ENCODE measurements around the gene MACF1. TPM values are rescaled to one million over a fixed set of nuclear protein-coding genes. Genes with fewer than 3 reads are reported as not detected.
A peak's percentile ranks its signal among the peaks of the same experiment; 100 is the strongest.

The MACF1 gene
- total and polyA plus RNA-seq, 4 donors, result 69.1 to 966 (median 233) TPM

DNA sequence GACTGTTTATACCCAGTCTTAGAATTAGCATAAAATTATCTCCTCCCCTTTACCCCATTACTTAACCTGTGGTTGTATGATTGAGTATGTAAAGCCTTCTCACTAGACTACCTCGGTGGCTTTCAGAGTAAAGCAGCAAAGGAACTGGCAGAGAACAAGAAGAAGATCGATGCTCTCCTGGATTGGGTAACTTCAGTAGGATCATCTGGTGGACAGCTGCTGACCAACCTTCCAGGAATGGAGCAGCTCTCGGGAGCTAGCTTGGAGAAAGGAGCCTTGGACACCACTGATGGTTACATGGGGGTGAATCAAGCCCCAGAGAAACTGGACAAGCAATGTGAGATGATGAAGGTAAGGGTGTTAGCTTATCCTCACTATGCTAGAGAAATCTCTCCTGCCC, 148.4 kb downstream of the MACF1 start:
- DNase-seq (no peak), ATAC-seq (ENCODE audit: insufficient read depth, low FRiP score) (no peak)
- no peak overlapping the region for H3K9ac ChIP-seq (ENCODE audit: insufficient read depth in 1 of 2, low read length in 2 of 2)
- 90 to 91% methylated on average over 3 of the region's 3 CpGs for WGBS, 2 donors
- TF ChIP-seq, protein P1, sequence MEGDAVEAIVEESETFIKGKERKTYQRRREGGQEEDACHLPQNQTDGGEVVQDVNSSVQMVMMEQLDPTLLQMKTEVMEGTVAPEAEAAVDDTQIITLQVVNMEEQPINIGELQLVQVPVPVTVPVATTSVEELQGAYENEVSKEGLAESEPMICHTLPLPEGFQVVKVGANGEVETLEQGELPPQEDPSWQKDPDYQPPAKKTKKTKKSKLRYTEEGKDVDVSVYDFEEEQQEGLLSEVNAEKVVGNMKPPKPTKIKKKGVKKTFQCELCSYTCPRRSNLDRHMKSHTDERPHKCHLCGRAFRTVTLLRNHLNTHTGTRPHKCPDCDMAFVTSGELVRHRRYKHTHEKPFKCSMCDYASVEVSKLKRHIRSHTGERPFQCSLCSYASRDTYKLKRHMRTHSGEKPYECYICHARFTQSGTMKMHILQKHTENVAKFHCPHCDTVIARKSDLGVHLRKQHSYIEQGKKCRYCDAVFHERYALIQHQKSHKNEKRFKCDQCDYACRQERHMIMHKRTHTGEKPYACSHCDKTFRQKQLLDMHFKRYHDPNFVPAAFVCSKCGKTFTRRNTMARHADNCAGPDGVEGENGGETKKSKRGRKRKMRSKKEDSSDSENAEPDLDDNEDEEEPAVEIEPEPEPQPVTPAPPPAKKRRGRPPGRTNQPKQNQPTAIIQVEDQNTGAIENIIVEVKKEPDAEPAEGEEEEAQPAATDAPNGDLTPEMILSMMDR (IDR thresholded peaks at IDR 0.05; ENCODE audit: control extremely low read depth, extremely low read depth), result no peak
- H3K27ac ChIP-seq (ENCODE audit: low read depth in 1 of 2, low read length in 1 of 2), result no peak overlapping the region
- H3K36me3 ChIP-seq (ENCODE audit: control insufficient read depth in 4 of 4, insufficient read depth in 4 of 4, low read length in 4 of 4), result peaks cover 52 to 85% (median 63%) of the 10 kb centered on the region in 4 donors
- H3K4me3 ChIP-seq, result no peak overlapping the region
- no peaks in the 10 kb centered on the region for H3K27me3 ChIP-seq (ENCODE audit: control insufficient read depth in 3 of 3, insufficient read depth in 3 of 3, low read length in 2 of 3)
- no peaks in the 10 kb centered on the region for H3K9me3 ChIP-seq (ENCODE audit: control insufficient read depth in 4 of 4, insufficient read depth in 3 of 4, low read length in 3 of 4)
- no peaks in the 10 kb centered on the region for H3K4me1 ChIP-seq (ENCODE audit: control insufficient read depth in 5 of 5, insufficient read depth in 5 of 5, low read length in 5 of 5)

DNA sequence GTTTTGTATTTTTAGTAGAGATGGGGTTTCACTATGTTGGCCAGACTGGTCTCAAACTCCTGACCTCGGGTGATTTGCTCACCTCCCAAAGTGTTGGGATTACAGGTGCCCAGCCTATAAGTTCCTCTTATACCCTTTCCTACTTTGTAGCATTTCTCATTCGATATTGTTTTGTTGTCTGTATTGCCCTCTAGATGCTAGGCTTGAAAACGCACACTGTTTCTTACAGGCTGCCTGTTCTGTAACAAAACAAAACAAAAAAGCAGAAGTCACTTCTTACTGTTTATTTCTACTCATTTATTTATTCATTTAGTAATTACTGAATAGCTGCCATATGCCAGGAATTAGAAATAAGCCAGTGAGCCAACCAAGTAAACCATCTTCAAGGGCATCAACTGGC, 150.1 kb downstream of the MACF1 start:
- TF ChIP-seq, protein P1 (IDR thresholded peaks at IDR 0.05; ENCODE audit: control extremely low read depth, extremely low read depth), result no peak
- WGBS, 2 donors, result 62 to 76% methylated on average over 3 of the region's 3 CpGs

DNA sequence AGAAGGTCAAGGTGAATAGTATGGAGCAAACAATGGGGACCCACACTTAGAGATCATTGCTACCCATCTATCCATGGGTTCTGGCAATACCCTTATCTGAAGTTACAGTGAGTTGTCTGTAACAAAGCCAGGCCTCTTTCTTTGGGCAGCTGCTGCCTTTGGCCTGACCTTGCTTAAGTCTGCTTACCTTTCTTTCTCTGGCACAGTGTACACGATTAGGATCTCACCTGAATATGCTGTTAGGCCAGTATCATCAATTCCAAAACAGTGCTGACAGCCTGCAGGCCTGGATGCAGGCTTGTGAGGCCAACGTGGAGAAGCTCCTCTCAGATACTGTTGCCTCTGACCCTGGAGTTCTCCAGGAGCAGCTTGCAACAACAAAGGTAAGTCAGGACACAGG, 154.0 kb downstream of the MACF1 start:
- Histone ChIP-seq H3K9ac (ENCODE audit: insufficient read depth in 1 of 2, low read length in 2 of 2) (no peak overlapping the region), H3K4me1 (ENCODE audit: control insufficient read depth in 5 of 5, insufficient read depth in 5 of 5, low read length in 5 of 5) (peaks cover 0 to 2% (median 0%) of the 10 kb centered on the region in 5 donors), H3K4me3 (no peak overlapping the region), H3K27me3 (ENCODE audit: control insufficient read depth in 3 of 3, insufficient read depth in 3 of 3, low read length in 2 of 3) (no peaks in the 10 kb centered on the region), H3K9me3 (ENCODE audit: control insufficient read depth in 4 of 4, insufficient read depth in 3 of 4, low read length in 3 of 4) (no peaks in the 10 kb centered on the region), H3K36me3 (ENCODE audit: control insufficient read depth in 4 of 4, insufficient read depth in 4 of 4, low read length in 4 of 4) (peaks cover 38 to 78% (median 58%) of the 10 kb centered on the region in 4 donors), H3K27ac (ENCODE audit: low read depth in 1 of 2, low read length in 1 of 2) (peak overlapping the region in 1 of 2 donors; percentile 56)
- WGBS, 2 donors, result 62 to 78% methylated on average over 2 of the region's 2 CpGs
- TF ChIP-seq, protein P1 (IDR thresholded peaks at IDR 0.05; ENCODE audit: control extremely low read depth, extremely low read depth), result no peak
- ATAC-seq (ENCODE audit: insufficient read depth, low FRiP score) (no peak), DNase-seq (no peak)

More for the DNA sequence above, 150.1 kb downstream of the MACF1 start:
- ATAC-seq (ENCODE audit: insufficient read depth, low FRiP score) (no peak), DNase-seq (no peak)
- no peak overlapping the region for H3K27ac ChIP-seq (ENCODE audit: low read depth in 1 of 2, low read length in 1 of 2)
- no peaks in the 10 kb centered on the region for H3K27me3 ChIP-seq (ENCODE audit: control insufficient read depth in 3 of 3, insufficient read depth in 3 of 3, low read length in 2 of 3)
- peaks cover 54 to 86% (median 65%) of the 10 kb centered on the region in 4 donors for H3K36me3 ChIP-seq (ENCODE audit: control insufficient read depth in 4 of 4, insufficient read depth in 4 of 4, low read length in 4 of 4)
- peaks cover 0 to 2% (median 0%) of the 10 kb centered on the region in 5 donors for H3K4me1 ChIP-seq (ENCODE audit: control insufficient read depth in 5 of 5, insufficient read depth in 5 of 5, low read length in 5 of 5)
- no peaks in the 10 kb centered on the region for H3K9me3 ChIP-seq (ENCODE audit: control insufficient read depth in 4 of 4, insufficient read depth in 3 of 4, low read length in 3 of 4)
- H3K4me3 ChIP-seq, result no peak overlapping the region
- no peak overlapping the region for H3K9ac ChIP-seq (ENCODE audit: insufficient read depth in 1 of 2, low read length in 2 of 2)

DNA sequence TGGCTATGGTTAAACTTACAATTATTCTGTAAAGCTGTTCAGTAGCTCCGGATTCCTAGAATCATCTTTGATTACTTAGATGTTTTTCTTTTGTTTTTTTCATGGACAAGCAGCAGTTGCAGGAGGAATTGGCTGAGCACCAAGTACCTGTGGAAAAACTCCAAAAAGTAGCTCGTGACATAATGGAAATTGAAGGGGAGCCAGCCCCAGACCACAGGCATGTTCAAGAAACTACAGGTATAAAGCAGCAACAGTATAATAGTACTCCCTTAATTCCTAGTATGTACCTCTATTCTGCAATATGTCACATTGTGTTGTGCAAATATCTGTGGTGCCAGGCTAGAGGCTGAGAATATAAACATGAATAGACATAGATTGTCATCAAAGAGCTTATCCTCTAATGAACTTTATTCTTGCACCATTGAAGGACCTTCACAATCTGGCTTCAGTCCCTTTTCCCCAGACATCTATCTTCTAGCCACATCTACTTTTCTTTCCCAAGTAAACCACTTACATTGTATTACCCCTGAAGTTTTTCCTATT, 154.6 kb downstream of the MACF1 start:
- Histone ChIP-seq H3K4me1 (ENCODE audit: control insufficient read depth in 5 of 5, insufficient read depth in 5 of 5, low read length in 5 of 5) (peaks cover 0 to 2% (median 0%) of the 10 kb centered on the region in 5 donors), H3K27ac (ENCODE audit: low read depth in 1 of 2, low read length in 1 of 2) (no peak overlapping the region), H3K9me3 (ENCODE audit: control insufficient read depth in 4 of 4, insufficient read depth in 3 of 4, low read length in 3 of 4) (no peaks in the 10 kb centered on the region), H3K4me3 (no peak overlapping the region), H3K9ac (ENCODE audit: insufficient read depth in 1 of 2, low read length in 2 of 2) (no peak overlapping the region), H3K36me3 (ENCODE audit: control insufficient read depth in 4 of 4, insufficient read depth in 4 of 4, low read length in 4 of 4) (peaks cover 35 to 73% (median 56%) of the 10 kb centered on the region in 4 donors), H3K27me3 (ENCODE audit: control insufficient read depth in 3 of 3, insufficient read depth in 3 of 3, low read length in 2 of 3) (no peaks in the 10 kb centered on the region)
- DNase-seq, result no peak
- ATAC-seq (ENCODE audit: insufficient read depth, low FRiP score), result no peak
- 39 to 73% methylated on average over 2 of the region's 2 CpGs for WGBS, 2 donors
- TF ChIP-seq, protein P1 (IDR thresholded peaks at IDR 0.05; ENCODE audit: control extremely low read depth, extremely low read depth), result no peak
